Adrenal gland (tissue), 12 donors: Measurements from ENCODE around the gene GMPR2. TPM values are rescaled to one million over a fixed set of nuclear protein-coding genes. Genes with fewer than 3 reads are reported as not detected.

ENCODE experiments used
- DNase-seq, 7 donors: peaks; one replicate each; pipeline ENCODE4 v3.0.0-alpha.2; 2019 to 2020
- H3K27ac ChIP-seq, 5 donors: fragments of 200-600 bp; sonication (generic) in 4 of 5; 1 replicate in 3 of 5; 2 replicates in 2 of 5; pipeline versions ENCODE4 v1.5.1 to v1.8.0; 2016 to 2020; ENCODE audit warnings: mild to moderate bottlenecking in 1 of 5
- H3K27me3 ChIP-seq: fragments of 200-600 bp; 2 replicates; pipeline ENCODE4 v1.8.0; 2021
- H3K36me3 ChIP-seq, 2 donors: fragments of 200-600 bp; replicated peaks in 1 of 2; 1 replicate in 1 of 2; 2 replicates in 1 of 2; pipeline versions ENCODE4 v1.5.1 to v1.8.0; 2018 to 2022
- H3K4me1 ChIP-seq, 2 donors: fragments of 200-600 bp; replicated peaks in 1 of 2; 1 replicate in 1 of 2; 2 replicates in 1 of 2; pipeline versions ENCODE4 v1.5.1 to v1.8.0; 2018 to 2021
- H3K4me3 ChIP-seq, 4 donors: fragments of 200-600 bp; sonication (generic) in 3 of 4; one replicate each; pipeline ENCODE4 v1.5.1; 2016 to 2018
- H3K9me3 ChIP-seq, 3 donors: fragments of 200-600 bp; sonication (generic) in 1 of 3; replicated peaks in 1 of 3; 1 replicate in 2 of 3; 2 replicates in 1 of 3; pipeline versions ENCODE4 v1.5.1 to v1.8.0; 2016 to 2021
- POLR2A ChIP-seq, 2 donors: fragments of 450-650 bp; IDR thresholded peaks; one replicate each; pipeline ENCODE4 v1.6.1; 2017; ENCODE audit warnings: antibody characterized with exemption in 2 of 2, mild to moderate bottlenecking in 2 of 2, moderate library complexity in 1 of 2
- WGBS, 4 donors: extraction: QIAGEN DNeasy Blood & Tissue Kit in 2 of 4; methylation state at CpG; one replicate each; pipeline versions ENCODE4 v1.1.5 to v1.1.7; 2013 to 2017; 5-methylcytosine and 5-hydroxymethylcytosine counted together
- intact Hi-C, 2 donors: fragments of 100-400 bp; cut with DNase I; formaldehyde crosslinking; loops; one replicate each; pipeline versions ENCODE4 v1.14.1 to v1.15.0; 2022 to 2023
- polyA plus RNA-seq, 3 donors: library from polyadenylated mRNA; stranded (reverse); fragments of 200-250 nt in 2 of 3; fragments of 350-450 nt in 1 of 3; fragmentation: Illumina TruSeq in 1 of 3; extraction: RNeasy Lipid Tissue Mini Kit (QIAGEN cat#74804) in 1 of 3; gene quantifications; one replicate each; pipeline ENCODE4 v1.2.3, GENCODE V29; 2013 to 2014
- total RNA-seq, 9 donors: library from RNA; depleted of rRNA in 4 of 9; stranded (reverse); fragments of >200 nt in 4 of 9; fragments of 120-200 nt in 1 of 9; fragmentation: NEBNext Ultra II Directional in 1 of 9; extraction: Animal tissue kit (Norgen Biotek cat#: 25700) in 1 of 9; gene quantifications; one replicate each; pipeline versions ENCODE4 v1.1.0 to v1.2.4, GENCODE V29; 2013 to 2023
- TF ChIP-seq, protein P1 (sequence below), 6 experiments: fragments of 450-650 bp in 4 of 6; fragments of 200-600 bp in 2 of 6; sonication (generic) in 1 of 6; IDR thresholded peaks; 1 replicate in 5 of 6; 2 replicates in 1 of 6; pipeline versions ENCODE4 v1.5.1 to v1.8.0; 2016 to 2021; ENCODE audit warnings: antibody characterized with exemption in 6 of 6, mild to moderate bottlenecking in 2 of 6, moderate library complexity in 1 of 6
- donor health status: healthy with polysubstance abuse.
- donor health status: Bipolar disorder and iron deficiency.
- donor health status: DM: yes; HTN: yes; CAD: no.
- donor health status: DM: no; HTN: no; CAD: no.
- donor health status: DM: no; HTN: no; CAD: no.
- donor health status: DM: yes; HTN: yes; CAD: no.

Gene GMPR2
- total and polyA plus RNA-seq, 12 donors: 70.6 to 188 (median 124) TPM

DNA sequence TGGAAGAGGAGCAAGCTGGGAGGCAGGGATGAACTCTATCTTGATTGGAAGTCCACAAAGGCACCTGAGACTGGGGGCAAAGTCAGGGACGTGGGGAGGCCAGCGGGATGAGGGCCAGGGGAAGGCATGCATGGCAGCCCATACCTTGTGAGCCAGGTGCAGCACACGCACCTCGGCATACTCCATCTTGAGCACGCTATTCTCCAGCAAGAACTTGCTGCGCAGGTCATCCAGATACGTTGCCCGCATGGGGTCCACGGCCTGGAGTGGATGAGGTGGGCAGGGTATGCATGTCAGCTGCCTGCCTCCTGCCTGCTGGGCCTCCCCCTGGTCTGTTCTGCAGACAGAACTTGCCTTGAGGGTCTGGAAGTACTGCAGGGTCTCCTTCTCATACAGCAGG is 34.8 kb downstream of the GMPR2 start:
- 89 to 96% (median 95%) methylated on average over 9 of the region's 9 CpGs for WGBS, 4 donors
- DNase-seq: no peak
- intact Hi-C loops: no loop called here

DNA sequence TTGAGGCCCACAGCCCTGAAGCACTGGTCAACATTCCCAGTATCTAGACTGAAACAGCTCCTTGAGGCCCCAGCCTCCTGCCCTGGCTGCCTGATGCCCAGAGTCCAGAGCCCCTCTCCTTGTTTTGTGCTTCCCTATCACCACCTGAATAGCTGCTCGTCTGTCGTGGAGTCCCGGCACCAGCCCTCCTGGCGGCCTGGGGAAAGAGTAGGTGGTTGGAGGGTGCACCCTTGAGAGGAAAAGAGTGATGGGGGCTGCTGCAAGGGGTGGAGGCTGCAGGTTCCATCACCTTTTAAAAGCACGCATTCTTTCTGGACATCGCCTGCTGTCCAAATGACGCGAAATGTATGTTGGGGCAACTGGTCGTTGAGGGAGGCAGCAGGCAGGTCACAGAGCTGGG is 35.5 kb downstream of the GMPR2 start:
- intact Hi-C loops: no loop called here
- no peaks in the 10 kb centered on the region for H3K9me3 ChIP-seq
- TF ChIP-seq, protein P1, sequence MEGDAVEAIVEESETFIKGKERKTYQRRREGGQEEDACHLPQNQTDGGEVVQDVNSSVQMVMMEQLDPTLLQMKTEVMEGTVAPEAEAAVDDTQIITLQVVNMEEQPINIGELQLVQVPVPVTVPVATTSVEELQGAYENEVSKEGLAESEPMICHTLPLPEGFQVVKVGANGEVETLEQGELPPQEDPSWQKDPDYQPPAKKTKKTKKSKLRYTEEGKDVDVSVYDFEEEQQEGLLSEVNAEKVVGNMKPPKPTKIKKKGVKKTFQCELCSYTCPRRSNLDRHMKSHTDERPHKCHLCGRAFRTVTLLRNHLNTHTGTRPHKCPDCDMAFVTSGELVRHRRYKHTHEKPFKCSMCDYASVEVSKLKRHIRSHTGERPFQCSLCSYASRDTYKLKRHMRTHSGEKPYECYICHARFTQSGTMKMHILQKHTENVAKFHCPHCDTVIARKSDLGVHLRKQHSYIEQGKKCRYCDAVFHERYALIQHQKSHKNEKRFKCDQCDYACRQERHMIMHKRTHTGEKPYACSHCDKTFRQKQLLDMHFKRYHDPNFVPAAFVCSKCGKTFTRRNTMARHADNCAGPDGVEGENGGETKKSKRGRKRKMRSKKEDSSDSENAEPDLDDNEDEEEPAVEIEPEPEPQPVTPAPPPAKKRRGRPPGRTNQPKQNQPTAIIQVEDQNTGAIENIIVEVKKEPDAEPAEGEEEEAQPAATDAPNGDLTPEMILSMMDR (IDR thresholded peaks at IDR 0.05): no peak
- no peak for TF ChIP-seq POLR2A (IDR thresholded peaks at IDR 0.05)
- peaks cover 0 to 20% of the 10 kb centered on the region in 2 donors for H3K36me3 ChIP-seq
- WGBS, 4 donors: 89 to 94% (median 93%) methylated on average over 9 of the region's 9 CpGs
- peaks cover 5 to 15% of the 10 kb centered on the region in 2 donors for H3K4me1 ChIP-seq
- DNase-seq: no peak
- H3K27ac ChIP-seq: no peak overlapping the region
- no peak overlapping the region for H3K4me3 ChIP-seq
- H3K27me3 ChIP-seq: no peaks in the 10 kb centered on the region

More for the DNA sequence above, 34.8 kb downstream of the GMPR2 start:
- Histone ChIP-seq H3K4me1 (peaks cover 5 to 8% of the 10 kb centered on the region in 2 donors), H3K4me3 (no peak overlapping the region), H3K27me3 (no peaks in the 10 kb centered on the region), H3K36me3 (peaks cover 0 to 20% of the 10 kb centered on the region in 2 donors), H3K9me3 (no peaks in the 10 kb centered on the region), H3K27ac (no peak overlapping the region)
- no peak for TF ChIP-seq POLR2A (IDR thresholded peaks at IDR 0.05)
- TF ChIP-seq, protein P1 (IDR thresholded peaks at IDR 0.05): no peak

DNA sequence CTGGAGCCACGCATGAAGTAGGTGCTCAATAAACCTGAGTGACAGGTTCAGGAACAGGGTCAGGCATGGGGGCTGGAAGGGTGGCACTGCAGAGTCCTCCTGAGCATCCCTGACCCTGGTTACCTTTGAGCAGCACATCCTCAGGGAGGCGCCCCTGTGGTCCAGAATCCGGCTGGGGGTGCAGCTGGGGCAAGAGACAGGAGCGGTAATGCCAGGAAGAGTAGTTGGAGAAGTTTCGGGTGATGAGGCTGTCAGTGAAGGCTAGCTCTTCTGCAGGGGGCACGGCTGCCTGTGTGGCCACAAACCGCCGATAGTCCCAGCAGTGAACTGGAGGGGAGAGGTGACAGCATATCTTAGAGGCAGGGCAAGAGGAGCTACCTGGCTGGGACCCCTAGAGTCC is 36.6 kb downstream of the GMPR2 start:
- no peak overlapping the region for H3K4me3 ChIP-seq
- peaks cover 0 to 20% of the 10 kb centered on the region in 2 donors for H3K36me3 ChIP-seq
- 89 to 96% (median 95%) methylated on average over 8 of the region's 8 CpGs for whole genome bisulfite sequencing, 4 donors
- no peak for DNase-seq
- peaks cover 5 to 22% of the 10 kb centered on the region in 2 donors for H3K4me1 ChIP-seq
- no peak overlapping the region for H3K27ac ChIP-seq
- H3K9me3 ChIP-seq: no peaks in the 10 kb centered on the region
- no peak for TF ChIP-seq POLR2A (IDR thresholded peaks at IDR 0.05)
- TF ChIP-seq, protein P1 (IDR thresholded peaks at IDR 0.05): no peak
- H3K27me3 ChIP-seq: no peaks in the 10 kb centered on the region
- intact Hi-C loops: no loop called here

GRCh38 chr14:24269910-24270536 is 37.3 kb downstream of the GMPR2 start:
- intact Hi-C loops: no loop called here
- peaks cover 5 to 22% of the 10 kb centered on the region in 2 donors for H3K4me1 ChIP-seq
- no peaks in the 10 kb centered on the region for H3K27me3 ChIP-seq
- DNase-seq: no peak
- H3K9me3 ChIP-seq: no peaks in the 10 kb centered on the region
- H3K36me3 ChIP-seq: peaks cover 0 to 20% of the 10 kb centered on the region in 2 donors
- no peak overlapping the region for H3K4me3 ChIP-seq
- H3K27ac ChIP-seq: no peak overlapping the region
- TF ChIP-seq, protein P1 (IDR thresholded peaks at IDR 0.05): no peak
- TF ChIP-seq POLR2A (IDR thresholded peaks at IDR 0.05): no peak
- 96 to 97% (median 97%) methylated on average over 11 to 14 of the region's 14 CpGs for WGBS, 4 donors
